ENCODE results near the gene RHOBTB1. TPM values are rescaled to one million over a fixed set of nuclear protein-coding genes. Genes with fewer than 3 reads are reported as not detected.

RHOBTB1 gene
- total and polyA plus RNA-seq, 9 of the 15 experiments (the other 6 are each of a cell fraction or from before 2014, with no cell fraction given): 1.7 to 11.7 (median 9.3) TPM

DNA sequence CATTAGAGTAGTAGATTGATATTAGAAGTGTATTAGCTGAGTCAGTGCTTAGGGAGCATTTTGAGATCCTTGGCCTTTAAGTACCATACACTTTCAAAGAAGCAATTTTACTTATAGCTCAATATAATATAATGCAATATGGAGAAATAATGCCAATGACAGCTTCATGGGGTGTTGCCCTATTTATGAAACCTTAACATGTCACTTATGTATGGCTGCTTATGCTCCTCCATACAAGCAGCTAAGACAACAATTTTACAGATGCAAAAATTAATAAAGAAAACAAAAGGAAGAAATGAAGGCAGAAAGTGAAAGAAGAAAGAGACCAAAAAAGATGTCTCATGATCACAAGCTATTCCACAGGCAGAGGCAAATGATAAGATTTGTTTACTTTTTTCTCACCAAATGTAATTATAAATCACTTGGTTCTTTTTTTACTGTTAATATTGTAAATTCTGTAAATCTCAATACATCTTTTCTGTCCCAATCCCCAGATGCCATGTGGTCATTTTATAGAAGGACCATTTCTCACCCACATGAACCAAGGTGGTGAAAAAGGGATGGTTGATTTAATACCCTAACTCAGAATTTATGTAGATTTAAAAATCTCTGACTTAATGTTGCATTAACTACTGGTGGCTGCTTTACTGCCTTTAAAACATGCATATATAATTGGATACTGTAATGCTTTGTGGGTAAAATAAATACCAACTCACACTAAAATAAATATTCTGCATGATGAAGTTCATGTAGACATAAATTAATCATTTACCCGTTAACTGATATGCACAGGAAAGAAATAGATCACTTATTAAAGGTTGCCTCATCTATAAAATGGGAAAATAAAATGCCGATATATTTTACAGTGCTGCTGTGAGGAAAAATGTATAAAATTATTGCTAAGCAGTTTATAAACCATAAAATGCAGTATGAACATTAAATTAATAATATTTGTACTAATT is 33.5 kb upstream of the RHOBTB1 start (continued):
- peak; percentile 15; the same call in 1 of the 2 replicates for TF ChIP-seq MGA (IDR thresholded peaks at IDR 0.05)
- TF ChIP-seq CBX1 (IDR thresholded peaks at IDR 0.05; ENCODE audit: low read depth): no peak
- no peak for TF ChIP-seq SNIP1 (IDR thresholded peaks at IDR 0.05; ENCODE audit: low read depth)
- no peak for TF ChIP-seq NR3C1 (CRISPR knock-in tag; IDR thresholded peaks at IDR 0.05)
- TF ChIP-seq CBFB (CRISPR knock-in tag; IDR thresholded peaks at IDR 0.05): no peak
- TF ChIP-seq MNT (conservative IDR thresholded peaks at IDR 0.05): peak; percentile 10 to 17; a peak in 2 of 4 replicates
- TF ChIP-seq ZNF445 (CRISPR knock-in tag; IDR thresholded peaks at IDR 0.05; ENCODE audit: low read depth): no peak
- peak; percentile 42; the same call in 1 of the 2 replicates for TF ChIP-seq PTRF (tag; IDR thresholded peaks at IDR 0.05)
- TF ChIP-seq NR4A1 (CRISPR knock-in tag; IDR thresholded peaks at IDR 0.05): no peak
- peak; percentile 68; the same call in 1 of the 2 replicates for TF ChIP-seq NR4A1 (tag; IDR thresholded peaks at IDR 0.05)

All from K562 (cell line).